CD4-positive, alpha-beta T cell (primary cell): ENCODE data around the gene CNOT2. TPM values are rescaled to one million over a fixed set of nuclear protein-coding genes. Genes with fewer than 3 reads are reported as not detected.

Source experiments
- ATAC-seq: fragments of 200-7000 bp; cut with Tn5 transposase; one replicate; pipeline ENCODE4 v1.10.0; 2022; ENCODE audit warnings: mild to moderate bottlenecking; ENCODE audit not compliant: poor library complexity
- CTCF ChIA-PET: fragments of 350-600 bp; sonication (Branson Sonifier 250); formaldehyde crosslinking; loops from one replicate; lab custom pipeline; 2021; ENCODE audit warnings: antibody characterized with exemption, inconsistent platforms; lab: Charles Lee
- POLR2A ChIA-PET: fragments of 350-600 bp; sonication (Branson Sonifier 250); formaldehyde crosslinking; loops from one replicate; lab custom pipeline; 2021; ENCODE audit warnings: antibody characterized with exemption, inconsistent platforms; lab: Charles Lee
- DNase-seq, 14 experiments: peaks; one replicate each; pipeline ENCODE4 v3.0.0-alpha.2; 2013 to 2020; ENCODE audit warnings: mixed read lengths in 2 of 14
- H3K27ac ChIP-seq, 2 donors: one replicate each; pipeline versions ENCODE4 v1.5.1 to v1.7.0; 2013; ENCODE audit warnings: low read length in 2 of 2, low read depth in 1 of 2, mild to moderate bottlenecking in 1 of 2
- H3K27me3 ChIP-seq, 2 experiments: 1 replicate in 1 of 2; 2 replicates in 1 of 2; pipeline versions ENCODE4 v1.6.1 to v1.7.0; 2013; ENCODE audit warnings: low read length in 2 of 2, control low read depth in 1 of 2, mild to moderate bottlenecking in 1 of 2, moderate library complexity in 1 of 2; ENCODE audit not compliant: insufficient read depth in 2 of 2, control insufficient read depth in 1 of 2
- H3K36me3 ChIP-seq: one replicate; pipeline ENCODE4 v1.6.1; 2013; ENCODE audit warnings: low read length, control low read depth; ENCODE audit not compliant: insufficient read depth
- H3K4me1 ChIP-seq: one replicate; pipeline ENCODE4 v1.6.1; 2013; ENCODE audit warnings: low read length, control low read depth; ENCODE audit not compliant: insufficient read depth
- H3K4me3 ChIP-seq: one replicate; pipeline ENCODE4 v1.5.1; 2013; ENCODE audit warnings: mild to moderate bottlenecking, low read length, moderate library complexity
- H3K9me3 ChIP-seq, 2 experiments: 1 replicate in 1 of 2; 2 replicates in 1 of 2; pipeline versions ENCODE4 v1.6.1 to v1.7.0; 2013; ENCODE audit warnings: low read length in 2 of 2, mild to moderate bottlenecking in 2 of 2, control low read depth in 1 of 2, moderate library complexity in 1 of 2; ENCODE audit not compliant: control insufficient read depth in 1 of 2, insufficient read depth in 1 of 2
- H3K27ac Mint-ChIP-seq: one replicate; pipeline ENCODE4 v1.8.0; 2020; ENCODE audit warnings: mixed read lengths
- H3K27me3 Mint-ChIP-seq: one replicate; pipeline ENCODE4 v1.8.0; 2021; ENCODE audit warnings: mixed read lengths
- H3K36me3 Mint-ChIP-seq: one replicate; pipeline ENCODE4 v1.8.0; 2021; ENCODE audit warnings: low read depth, mixed read lengths
- H3K4me1 Mint-ChIP-seq: one replicate; pipeline ENCODE4 v1.8.0; 2021; ENCODE audit warnings: low read depth, mixed read lengths
- H3K4me3 Mint-ChIP-seq: one replicate; pipeline ENCODE4 v1.8.0; 2020; ENCODE audit warnings: mild to moderate bottlenecking, mixed read lengths
- H3K9me3 Mint-ChIP-seq: one replicate; pipeline ENCODE4 v1.8.0; 2020; ENCODE audit warnings: mixed read lengths
- intact Hi-C, 2 experiments: fragments of 100-400 bp; cut with DNase I in 1 of 2; cut with micrococcal nuclease in 1 of 2; formaldehyde crosslinking; loops; one replicate each; pipeline versions ENCODE4 v1.15.1 to v1.9.0; 2023 to 2025; cut with DNase I, micrococcal nuclease
- total RNA-seq, 174 experiments: library from RNA in 2 of 174; stranded (reverse) in 2 of 174; gene quantifications; one replicate each; pipeline ENCODE4 v1.2.3 and lab custom pipeline; 2021 to 2026
- TF ChIP-seq, protein P1 (sequence below): fragments of 200-600 bp; IDR thresholded peaks from one replicate; pipeline ENCODE4 v1.8.0; 2022; ENCODE audit warnings: antibody characterized with exemption, mild to moderate bottlenecking

The CNOT2 gene
- total RNA-seq, 2 experiments from 2014 or later: 107 to 121 TPM

DNA sequence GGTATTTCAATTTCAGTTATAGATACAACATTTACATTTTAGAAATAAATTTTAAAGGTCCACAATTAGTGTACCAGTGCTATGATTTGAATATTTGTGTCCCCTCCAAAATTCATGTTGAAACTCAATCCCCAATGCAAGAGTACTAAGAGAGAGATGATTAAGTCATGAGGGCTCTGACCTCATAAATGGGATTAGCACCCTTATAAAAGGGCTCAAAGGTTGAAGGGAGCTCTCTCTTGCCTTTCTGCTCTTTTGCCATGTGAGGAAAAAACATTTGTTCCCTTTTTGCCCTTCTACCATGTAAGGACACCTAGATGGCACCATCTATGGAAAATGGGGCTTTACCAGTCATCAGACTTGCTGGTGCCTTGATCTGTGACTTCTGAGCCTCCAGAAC lies 25.8 kb upstream of the CNOT2 start:
- Mint-ChIP-seq H3K9me3 (peaks cover 9% of the 10 kb centered on the region), H3K27me3 (no peaks in the 10 kb centered on the region), H3K27ac (no peak overlapping the region), H3K36me3 (peaks cover 35% of the 10 kb centered on the region), H3K4me3 (no peak overlapping the region), H3K4me1 (no peaks in the 10 kb centered on the region)
- no peaks in the 10 kb centered on the region for H3K4me1 ChIP-seq
- intact Hi-C loops: loop anchor here in 1 of 2 experiments (10.0 kb wide), 1 partner anchor 357 kb away; no protein-coding TSS in a partner anchor
- ATAC-seq (no peak), DNase-seq (no peak)
- peaks cover 8 to 14% of the 10 kb centered on the region in 2 experiments for H3K9me3 ChIP-seq
- H3K27me3 ChIP-seq: no peaks in the 10 kb centered on the region
- no peaks in the 10 kb centered on the region for H3K36me3 ChIP-seq
- ChIA-PET CTCF (no interaction called here), POLR2A (no interaction called here)
- H3K27ac ChIP-seq: no peak overlapping the region
- TF ChIP-seq, protein P1, sequence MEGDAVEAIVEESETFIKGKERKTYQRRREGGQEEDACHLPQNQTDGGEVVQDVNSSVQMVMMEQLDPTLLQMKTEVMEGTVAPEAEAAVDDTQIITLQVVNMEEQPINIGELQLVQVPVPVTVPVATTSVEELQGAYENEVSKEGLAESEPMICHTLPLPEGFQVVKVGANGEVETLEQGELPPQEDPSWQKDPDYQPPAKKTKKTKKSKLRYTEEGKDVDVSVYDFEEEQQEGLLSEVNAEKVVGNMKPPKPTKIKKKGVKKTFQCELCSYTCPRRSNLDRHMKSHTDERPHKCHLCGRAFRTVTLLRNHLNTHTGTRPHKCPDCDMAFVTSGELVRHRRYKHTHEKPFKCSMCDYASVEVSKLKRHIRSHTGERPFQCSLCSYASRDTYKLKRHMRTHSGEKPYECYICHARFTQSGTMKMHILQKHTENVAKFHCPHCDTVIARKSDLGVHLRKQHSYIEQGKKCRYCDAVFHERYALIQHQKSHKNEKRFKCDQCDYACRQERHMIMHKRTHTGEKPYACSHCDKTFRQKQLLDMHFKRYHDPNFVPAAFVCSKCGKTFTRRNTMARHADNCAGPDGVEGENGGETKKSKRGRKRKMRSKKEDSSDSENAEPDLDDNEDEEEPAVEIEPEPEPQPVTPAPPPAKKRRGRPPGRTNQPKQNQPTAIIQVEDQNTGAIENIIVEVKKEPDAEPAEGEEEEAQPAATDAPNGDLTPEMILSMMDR: no peak
- no peak overlapping the region for H3K4me3 ChIP-seq

DNA sequence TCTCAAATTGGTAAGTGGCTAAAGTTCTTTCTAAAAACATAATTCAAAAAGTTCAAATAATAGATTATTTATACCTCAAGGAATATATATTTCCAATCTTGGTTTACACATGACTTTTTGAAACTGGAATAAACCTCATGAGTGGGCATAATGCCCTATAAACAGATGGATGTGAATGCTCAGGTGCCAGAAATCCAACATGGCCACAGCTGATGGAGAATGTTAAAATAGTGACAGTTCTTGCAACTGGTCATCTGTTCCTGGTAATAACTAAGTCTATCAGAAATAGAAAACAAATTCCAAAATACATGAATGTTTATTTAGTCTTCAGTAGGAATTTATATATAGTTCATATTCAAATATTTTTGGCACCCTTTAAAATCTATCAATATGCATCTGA lies 21.6 kb upstream of the CNOT2 start:
- no peaks in the 10 kb centered on the region for H3K27me3 Mint-ChIP-seq
- Histone ChIP-seq H3K4me3 (no peak overlapping the region), H3K4me1 (no peaks in the 10 kb centered on the region), H3K9me3 (no peaks in the 10 kb centered on the region), H3K27ac (no peak overlapping the region), H3K27me3 (no peaks in the 10 kb centered on the region), H3K36me3 (no peaks in the 10 kb centered on the region)
- TF ChIP-seq, protein P1: no peak
- ATAC-seq (no peak), DNase-seq (no peak)
- CTCF ChIA-PET: no interaction called here
- POLR2A ChIA-PET: no interaction called here
- no peak overlapping the region for H3K27ac Mint-ChIP-seq
- intact Hi-C loops: no loop called here
- peaks cover 16% of the 10 kb centered on the region for H3K36me3 Mint-ChIP-seq
- H3K4me1 Mint-ChIP-seq: no peaks in the 10 kb centered on the region
- no peaks in the 10 kb centered on the region for H3K9me3 Mint-ChIP-seq
- no peak overlapping the region for H3K4me3 Mint-ChIP-seq

DNA sequence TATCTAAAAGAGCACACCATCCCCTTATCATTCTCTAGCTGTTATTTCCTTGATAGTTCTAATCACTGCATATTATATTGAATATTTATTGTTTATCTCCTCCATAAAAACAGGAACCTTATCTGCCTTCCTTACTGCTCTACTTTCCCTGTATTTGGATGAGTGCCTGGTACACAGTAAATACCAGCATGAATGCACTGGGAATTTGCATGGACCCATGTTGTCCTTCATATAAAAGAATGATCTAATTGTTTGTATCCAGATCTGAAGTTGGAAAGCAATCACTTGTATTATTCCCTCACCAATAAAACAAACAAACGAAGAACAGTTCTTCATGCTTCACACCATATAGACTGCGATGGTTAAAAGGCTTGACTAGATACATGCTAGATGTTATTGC lies 15.3 kb upstream of the CNOT2 start:
- H3K27me3 Mint-ChIP-seq: no peaks in the 10 kb centered on the region
- Histone ChIP-seq H3K27ac (no peak overlapping the region), H3K9me3 (no peaks in the 10 kb centered on the region), H3K4me3 (no peak overlapping the region), H3K27me3 (no peaks in the 10 kb centered on the region), H3K36me3 (no peaks in the 10 kb centered on the region), H3K4me1 (no peaks in the 10 kb centered on the region)
- intact Hi-C loops: no loop called here
- POLR2A ChIA-PET: no interaction called here
- ATAC-seq (no peak), DNase-seq (no peak)
- no peaks in the 10 kb centered on the region for H3K9me3 Mint-ChIP-seq
- H3K4me1 Mint-ChIP-seq: no peaks in the 10 kb centered on the region
- no peak overlapping the region for H3K27ac Mint-ChIP-seq
- H3K36me3 Mint-ChIP-seq: peaks cover 4% of the 10 kb centered on the region
- CTCF ChIA-PET: no interaction called here
- TF ChIP-seq, protein P1: no peak
- H3K4me3 Mint-ChIP-seq: no peak overlapping the region
